ELR (cell line): ENCODE results near the gene ZNF597.

Source experiments
- DNase-seq: peaks from one replicate; pipeline ENCODE4 v3.0.0-alpha.2; 2015; ENCODE audit warnings: low read depth

The ZNF597 gene

GRCh38 chr16:3443108-3444031 lies at the start of gene ZNF597, which contains the start of gene NAA60:
TSS of gene ZNF597 (minus strand) at chr16:3443504. CDS start at chr16:3443153, 351 bp downstream.
TSS of gene NAA60 (plus strand) at chr16:3443680. CDS start at chr16:3476228, 32,548 bp downstream.
- DNase-seq: peak; percentile 90

GRCh38 chr16:3492356-3492755 lies 49.1 kb upstream of the ZNF597 start:
- DNase-seq: no peak

GRCh38 chr16:3490911-3491629 lies 47.8 kb upstream of the ZNF597 start:
- DNase-seq: no peak

- no peak for DNase-seq
Observed at GRCh38 chr16:3488801-3489200, 45.5 kb upstream of the ZNF597 start.

- DNase-seq: no peak
Observed at GRCh38 chr16:3487521-3488410, 44.5 kb upstream of the ZNF597 start.

- DNase-seq: no peak
Observed at GRCh38 chr16:3486506-3487215, 43.4 kb upstream of the ZNF597 start.

GRCh38 chr16:3485821-3486505 lies 42.7 kb upstream of the ZNF597 start:
- DNase-seq: no peak

GRCh38 chr16:3485097-3485745 lies 41.9 kb upstream of the ZNF597 start:
- no peak for DNase-seq

GRCh38 chr16:3484318-3485096 lies 41.2 kb upstream of the ZNF597 start:
- DNase-seq: no peak

GRCh38 chr16:3482659-3483241 lies 39.4 kb upstream of the ZNF597 start:
- no peak for DNase-seq

- DNase-seq: no peak
Observed at GRCh38 chr16:3481696-3482658, 38.7 kb upstream of the ZNF597 start.

- no peak for DNase-seq
Observed at GRCh38 chr16:3480901-3481695, 37.8 kb upstream of the ZNF597 start.

- DNase-seq: no peak
Observed at GRCh38 chr16:3479654-3480216, 36.4 kb upstream of the ZNF597 start.

- no peak for DNase-seq
Observed at GRCh38 chr16:3478242-3478925, 35.1 kb upstream of the ZNF597 start.

GRCh38 chr16:3476409-3476808 lies 33.1 kb upstream of the ZNF597 start:
- DNase-seq: no peak
